H9 (cell line): ENCODE measurements around the gene TNNT1. TPM values are rescaled to one million over a fixed set of nuclear protein-coding genes. Genes with fewer than 3 reads are reported as not detected.

Experiments
- DNase-seq: peaks from one replicate; pipeline ENCODE4 v3.0.0-alpha.2; 2017
- H2AFZ ChIP-seq: one replicate; pipeline ENCODE4 v1.6.1; 2013; ENCODE audit warnings: mild to moderate bottlenecking, low read length, control low read depth, moderate library complexity
- H2AK5ac ChIP-seq: 2 replicates; pipeline ENCODE4 v1.6.1; 2013; ENCODE audit warnings: low read length, control low read depth, mixed read lengths; ENCODE audit not compliant: insufficient read length
- H2BK120ac ChIP-seq: one replicate; pipeline ENCODE4 v1.6.1; 2013; ENCODE audit warnings: low read depth, mild to moderate bottlenecking, low read length, control low read depth, inconsistent platforms; ENCODE audit not compliant: poor library complexity, severe bottlenecking
- H2BK12ac ChIP-seq: 2 replicates; pipeline ENCODE4 v1.6.1; 2013; ENCODE audit warnings: low read length, control low read depth, mixed read lengths, low read depth; ENCODE audit not compliant: insufficient read length
- H2BK15ac ChIP-seq: 2 replicates; pipeline ENCODE4 v1.6.1; 2013; ENCODE audit warnings: low read depth, low read length, control low read depth
- H2BK20ac ChIP-seq: one replicate; pipeline ENCODE4 v1.6.1; 2013; ENCODE audit warnings: low read depth, mild to moderate bottlenecking, low read length, control low read depth, inconsistent platforms; ENCODE audit not compliant: poor library complexity, severe bottlenecking
- H2BK5ac ChIP-seq: 2 replicates; pipeline ENCODE4 v1.6.1; 2013; ENCODE audit warnings: low read length, control low read depth, mixed read lengths; ENCODE audit not compliant: insufficient read length
- H3K14ac ChIP-seq: 2 replicates; pipeline ENCODE4 v1.6.1; 2013; ENCODE audit warnings: low read length, control low read depth; ENCODE audit not compliant: insufficient read depth
- H3K18ac ChIP-seq: 2 replicates; pipeline ENCODE4 v1.6.1; 2013; ENCODE audit warnings: low read depth, mild to moderate bottlenecking, mixed read lengths, low read length, control low read depth; ENCODE audit not compliant: insufficient read length
- H3K23ac ChIP-seq: 2 replicates; pipeline ENCODE4 v1.6.1; 2013; ENCODE audit warnings: low read length, control low read depth, mixed read lengths, low read depth; ENCODE audit not compliant: insufficient read length
- H3K23me2 ChIP-seq: 2 replicates; pipeline ENCODE4 v1.6.1; 2013; ENCODE audit warnings: low read depth, mild to moderate bottlenecking, mixed read lengths, low read length, control low read depth; ENCODE audit not compliant: insufficient read length, poor library complexity, severe bottlenecking
- H3K27ac ChIP-seq: 2 replicates; pipeline ENCODE4 v1.5.1; 2013; ENCODE audit warnings: low read length, control low read depth, mixed read lengths, low read depth; ENCODE audit not compliant: insufficient read length
- H3K27me3 ChIP-seq: 2 replicates; pipeline ENCODE4 v1.6.1; 2013; ENCODE audit warnings: low read length, control low read depth, inconsistent platforms; ENCODE audit not compliant: insufficient read depth
- H3K4ac ChIP-seq: 2 replicates; pipeline ENCODE4 v1.6.1; 2013; ENCODE audit warnings: low read depth, mild to moderate bottlenecking, control low read depth, inconsistent platforms, low read length, moderate library complexity
- H3K4me1 ChIP-seq: 2 replicates; pipeline ENCODE4 v1.6.1; 2013; ENCODE audit warnings: low read length, control low read depth, inconsistent platforms; ENCODE audit not compliant: insufficient read depth
- H3K4me2 ChIP-seq: 2 replicates; pipeline ENCODE4 v1.6.1; 2013; ENCODE audit warnings: low read length, control low read depth, mixed read lengths; ENCODE audit not compliant: insufficient read length, insufficient read depth
- H3K56ac ChIP-seq: 2 replicates; pipeline ENCODE4 v1.6.1; 2013; ENCODE audit warnings: low read depth, mild to moderate bottlenecking, mixed read lengths, low read length, control low read depth; ENCODE audit not compliant: insufficient read length
- H3K79me1 ChIP-seq: 2 replicates; pipeline ENCODE4 v1.6.1; 2013; ENCODE audit warnings: low read depth, mild to moderate bottlenecking, moderate library complexity, low read length, control low read depth, inconsistent platforms; ENCODE audit not compliant: insufficient read depth, poor library complexity, severe bottlenecking
- H3K79me2 ChIP-seq: 2 replicates; pipeline ENCODE4 v1.6.1; 2013; ENCODE audit warnings: low read length, control low read depth, inconsistent platforms; ENCODE audit not compliant: insufficient read depth
- H3K9ac ChIP-seq: 2 replicates; pipeline ENCODE4 v1.6.1; 2013; ENCODE audit warnings: low read length, control low read depth, mixed read lengths; ENCODE audit not compliant: insufficient read length; ENCODE audit errors: extremely low read depth
- H3K9me3 ChIP-seq: one replicate; pipeline ENCODE4 v1.6.1; 2013; ENCODE audit warnings: low read depth, low read length, inconsistent platforms; ENCODE audit not compliant: control insufficient read depth
- H3T11ph ChIP-seq: one replicate; pipeline ENCODE4 v1.6.1; 2013; ENCODE audit warnings: mild to moderate bottlenecking, low read length, control low read depth, inconsistent platforms
- H4K20me1 ChIP-seq: one replicate; pipeline ENCODE4 v1.6.1; 2013; ENCODE audit not compliant: control insufficient read depth, insufficient read length, insufficient read depth
- H4K5ac ChIP-seq: 2 replicates; pipeline ENCODE4 v1.6.1; 2013; ENCODE audit warnings: low read depth, mild to moderate bottlenecking, mixed read lengths, low read length, control low read depth; ENCODE audit not compliant: insufficient read length
- H4K8ac ChIP-seq: replicated peaks from 2 replicates; pipeline ENCODE4 v1.6.1; 2013; ENCODE audit warnings: low read length, control low read depth, mixed read lengths, low read depth; ENCODE audit not compliant: insufficient read length
- H4K91ac ChIP-seq: 2 replicates; pipeline ENCODE4 v1.6.1; 2013; ENCODE audit warnings: low read depth, mild to moderate bottlenecking, moderate library complexity, mixed read lengths, low read length, control low read depth; ENCODE audit not compliant: insufficient read length
- H3K27ac Mint-ChIP-seq, 3 experiments: 2 replicates in 2 of 3; 3 replicates in 1 of 3; pipeline ENCODE4 v1.8.0; 2020 to 2021; ENCODE audit warnings: mixed read lengths in 3 of 3, mild to moderate bottlenecking in 1 of 3, moderate library complexity in 1 of 3
- H3K27me3 Mint-ChIP-seq: 2 replicates; pipeline ENCODE4 v1.8.0; 2021; ENCODE audit warnings: low read depth, mild to moderate bottlenecking, moderate library complexity, mixed read lengths
- H3K36me3 Mint-ChIP-seq, 3 experiments: 2 replicates in 2 of 3; 3 replicates in 1 of 3; pipeline ENCODE4 v1.8.0; 2020 to 2021; ENCODE audit warnings: low read depth in 3 of 3, mixed read lengths in 3 of 3; ENCODE audit not compliant: insufficient read depth in 1 of 3
- H3K4me1 Mint-ChIP-seq, 2 experiments: 2 replicates each; pipeline ENCODE4 v1.8.0; 2020; ENCODE audit warnings: mixed read lengths in 2 of 2
- H3K4me3 Mint-ChIP-seq, 2 experiments: 2 replicates in 1 of 2; 3 replicates in 1 of 2; pipeline ENCODE4 v1.8.0; 2020 to 2021; ENCODE audit warnings: mild to moderate bottlenecking in 2 of 2, mixed read lengths in 2 of 2, moderate library complexity in 1 of 2
- H3K9me3 Mint-ChIP-seq, 2 experiments: 2 replicates in 1 of 2; 3 replicates in 1 of 2; pipeline ENCODE4 v1.8.0; 2020; ENCODE audit warnings: mild to moderate bottlenecking in 2 of 2, mixed read lengths in 2 of 2, moderate library complexity in 1 of 2
- CTCF ChIP-seq: fragments of 200-600 bp; sonication (generic); conservative IDR thresholded peaks from 3 replicates; pipeline ENCODE4 v1.8.0; 2021; ENCODE audit warnings: antibody characterized with exemption, mild to moderate bottlenecking
- WGBS: extraction: QIAGEN DNeasy Blood & Tissue Kit; methylation state at CpG from one replicate; pipeline ENCODE4 v1.1.7; 2013; ENCODE audit warnings: missing lambda C conversion rate, low lambda C conversion rate, mixed read lengths; ENCODE audit not compliant: insufficient read length; ENCODE audit errors: extremely low coverage; 5-methylcytosine and 5-hydroxymethylcytosine counted together
- total RNA-seq: library from RNA; stranded (reverse); gene quantifications from 2 replicates; pipeline ENCODE4 v1.2.1, GENCODE V29; 2021

Gene TNNT1
- total RNA-seq, 1 experiment from 2014 or later, result 127 TPM

- H3K27me3 Mint-ChIP-seq, result no peaks in the 10 kb centered on the region
- H4K20me1 ChIP-seq, result no peaks in the 10 kb centered on the region
These were observed 37.7 kb downstream of the TNNT1 start for GRCh38 chr19:55111238-55111831.

More at GRCh38 chr19:55111238-55111831, 37.7 kb downstream of the TNNT1 start:
- peaks cover 4% of the 10 kb centered on the region; the same call in 1 of the 2 replicates for H3K79me2 ChIP-seq
- no peak overlapping the region for H2BK12ac ChIP-seq
- H2BK20ac ChIP-seq, result no peak overlapping the region
- H3K4me2 ChIP-seq, result no peak overlapping the region
- H3T11ph ChIP-seq, result no peak overlapping the region
- no peak overlapping the region for H4K5ac ChIP-seq
- DNase-seq, result no peak
- Mint-ChIP-seq H3K36me3 (peaks cover 8 to 24% (median 21%) of the 10 kb centered on the region in 3 experiments; a peak in 6 of 7 replicates), H3K9me3 (no peaks in the 10 kb centered on the region), H3K4me3 (no peak overlapping the region; a peak in 1 of 5 replicates), H3K4me1 (peaks cover 12 to 20% of the 10 kb centered on the region in 2 experiments), H3K27ac (no peak overlapping the region)
- no peak overlapping the region for H3K23ac ChIP-seq
- no peak overlapping the region for H3K4ac ChIP-seq
- H3K56ac ChIP-seq, result no peak overlapping the region
- peaks cover 6% of the 10 kb centered on the region for H3K23me2 ChIP-seq
- H3K14ac ChIP-seq, result no peak overlapping the region
- no peak overlapping the region for H3K27ac ChIP-seq
- H2BK5ac ChIP-seq, result no peak overlapping the region
- H2BK120ac ChIP-seq, result no peak overlapping the region
- H3K79me1 ChIP-seq, result peaks cover 5% of the 10 kb centered on the region
- no peak overlapping the region for H2BK15ac ChIP-seq
- no peak overlapping the region for H3K18ac ChIP-seq
- no CpG with 5 or more reads among the region's 21 CpGs for WGBS
- no peaks in the 10 kb centered on the region for H3K4me1 ChIP-seq
- H3K27me3 ChIP-seq, result no peaks in the 10 kb centered on the region
- H4K8ac ChIP-seq, result no peak overlapping the region
- no peak for TF ChIP-seq CTCF
- no peaks in the 10 kb centered on the region for H3K9me3 ChIP-seq
- no peak overlapping the region for H2AK5ac ChIP-seq
- no peak overlapping the region for H3K9ac ChIP-seq
- H2AFZ ChIP-seq, result no peak overlapping the region
- no peak overlapping the region for H4K91ac ChIP-seq
